ENCODE results near the gene SVIP. TPM values are rescaled to one million over a fixed set of nuclear protein-coding genes. Genes with fewer than 3 reads are reported as not detected.

Gene SVIP
- total RNA-seq, 1 experiment from 2014 or later, result 46.2 TPM

- H3K27me3 ChIP-seq (replicated peaks; ENCODE audit: insufficient read depth, low read depth, low read length, poor library complexity), result no peaks in the 10 kb centered on the region
- H3K4me3 ChIP-seq (ENCODE audit: low read depth, low read length, poor library complexity, severe bottlenecking), result no peak overlapping the region
- CTCF ChIA-PET, result no interaction called here
- H3K27ac ChIP-seq (ENCODE audit: low read depth, low read length, poor library complexity, severe bottlenecking), result no peak overlapping the region
- POLR2A ChIA-PET (ENCODE audit: low non-redundant PET), result no interaction called here
- TF ChIP-seq EZH2 (IDR thresholded peaks at IDR 0.05; ENCODE audit: borderline replicate concordance, low read depth, low read length, poor library complexity, severe bottlenecking), result no peak
- TF ChIP-seq, protein P1, sequence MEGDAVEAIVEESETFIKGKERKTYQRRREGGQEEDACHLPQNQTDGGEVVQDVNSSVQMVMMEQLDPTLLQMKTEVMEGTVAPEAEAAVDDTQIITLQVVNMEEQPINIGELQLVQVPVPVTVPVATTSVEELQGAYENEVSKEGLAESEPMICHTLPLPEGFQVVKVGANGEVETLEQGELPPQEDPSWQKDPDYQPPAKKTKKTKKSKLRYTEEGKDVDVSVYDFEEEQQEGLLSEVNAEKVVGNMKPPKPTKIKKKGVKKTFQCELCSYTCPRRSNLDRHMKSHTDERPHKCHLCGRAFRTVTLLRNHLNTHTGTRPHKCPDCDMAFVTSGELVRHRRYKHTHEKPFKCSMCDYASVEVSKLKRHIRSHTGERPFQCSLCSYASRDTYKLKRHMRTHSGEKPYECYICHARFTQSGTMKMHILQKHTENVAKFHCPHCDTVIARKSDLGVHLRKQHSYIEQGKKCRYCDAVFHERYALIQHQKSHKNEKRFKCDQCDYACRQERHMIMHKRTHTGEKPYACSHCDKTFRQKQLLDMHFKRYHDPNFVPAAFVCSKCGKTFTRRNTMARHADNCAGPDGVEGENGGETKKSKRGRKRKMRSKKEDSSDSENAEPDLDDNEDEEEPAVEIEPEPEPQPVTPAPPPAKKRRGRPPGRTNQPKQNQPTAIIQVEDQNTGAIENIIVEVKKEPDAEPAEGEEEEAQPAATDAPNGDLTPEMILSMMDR (conservative IDR thresholded peaks at IDR 0.05; ENCODE audit: low read depth, low read length), result no peak
- no peak for DNase-seq (ENCODE audit: low spot score)
- no peaks in the 10 kb centered on the region for H3K9me3 ChIP-seq (ENCODE audit: low read depth, low read length, poor library complexity, severe bottlenecking)
- intact Hi-C loops (cut with micrococcal nuclease; ENCODE audit: unreplicated experiment), result no loop called here
- no peaks in the 10 kb centered on the region for H3K4me1 ChIP-seq (ENCODE audit: insufficient read depth, low read length, poor library complexity, severe bottlenecking)
- BruUV-seq (replicated peaks), result no TSS peak
- no peaks in the 10 kb centered on the region for H3K36me3 ChIP-seq (ENCODE audit: insufficient read depth, low read length, poor library complexity, severe bottlenecking)
Measured at GRCh38 chr11:22800482-22800881, 29.1 kb downstream of the SVIP start.

DNA sequence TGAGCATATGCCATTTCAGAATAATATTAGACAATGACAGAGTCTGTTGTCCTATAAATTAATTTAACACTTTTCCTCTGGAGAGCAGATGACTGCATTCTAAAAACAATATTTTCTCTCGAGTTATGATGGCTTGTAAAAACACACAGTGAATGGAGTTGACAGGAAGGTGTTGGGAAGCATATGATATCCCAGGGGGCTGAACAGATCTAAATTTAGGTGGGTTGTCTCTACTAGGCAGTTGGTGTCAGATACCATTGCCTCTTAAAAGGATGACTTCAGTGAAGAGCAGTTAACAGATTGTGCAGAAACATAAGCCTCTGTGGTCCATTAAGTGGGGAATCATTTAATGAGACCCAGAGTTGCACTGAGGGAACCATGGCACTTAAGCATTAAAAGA lies 30.7 kb downstream of the SVIP start:
- no peaks in the 10 kb centered on the region for H3K9me3 ChIP-seq (ENCODE audit: low read depth, low read length, poor library complexity, severe bottlenecking)
- no peak overlapping the region for H3K27ac ChIP-seq (ENCODE audit: low read depth, low read length, poor library complexity, severe bottlenecking)
- no peak for TF ChIP-seq EZH2 (IDR thresholded peaks at IDR 0.05; ENCODE audit: borderline replicate concordance, low read depth, low read length, poor library complexity, severe bottlenecking)
- TF ChIP-seq, protein P1 (conservative IDR thresholded peaks at IDR 0.05; ENCODE audit: low read depth, low read length), result no peak
- POLR2A ChIA-PET (ENCODE audit: low non-redundant PET), result no interaction called here
- H3K27me3 ChIP-seq (replicated peaks; ENCODE audit: insufficient read depth, low read depth, low read length, poor library complexity), result no peaks in the 10 kb centered on the region
- intact Hi-C loops (cut with micrococcal nuclease; ENCODE audit: unreplicated experiment), result no loop called here
- H3K4me1 ChIP-seq (ENCODE audit: insufficient read depth, low read length, poor library complexity, severe bottlenecking), result no peaks in the 10 kb centered on the region
- no TSS peak for BruUV-seq (replicated peaks)
- CTCF ChIA-PET, result interaction anchor here (1.6 kb wide), 1 partner anchor 11 kb away, joined by 3 read pairs; no protein-coding TSS in a partner anchor
- H3K36me3 ChIP-seq (ENCODE audit: insufficient read depth, low read length, poor library complexity, severe bottlenecking), result no peaks in the 10 kb centered on the region
- H3K4me3 ChIP-seq (ENCODE audit: low read depth, low read length, poor library complexity, severe bottlenecking), result no peak overlapping the region
- DNase-seq (ENCODE audit: low spot score), result no peak

GRCh38 chr11:22797047-22797446 lies 32.6 kb downstream of the SVIP start:
- no peaks in the 10 kb centered on the region for H3K9me3 ChIP-seq (ENCODE audit: low read depth, low read length, poor library complexity, severe bottlenecking)
- ChIA-PET POLR2A (ENCODE audit: low non-redundant PET) (no interaction called here), CTCF (no interaction called here)
- no peak for DNase-seq (ENCODE audit: low spot score)
- H3K27ac ChIP-seq (ENCODE audit: low read depth, low read length, poor library complexity, severe bottlenecking), result no peak overlapping the region
- intact Hi-C loops (cut with micrococcal nuclease; ENCODE audit: unreplicated experiment), result no loop called here
- no peaks in the 10 kb centered on the region for H3K36me3 ChIP-seq (ENCODE audit: insufficient read depth, low read length, poor library complexity, severe bottlenecking)
- H3K4me1 ChIP-seq (ENCODE audit: insufficient read depth, low read length, poor library complexity, severe bottlenecking), result peaks cover 5% of the 10 kb centered on the region
- no peak overlapping the region for H3K4me3 ChIP-seq (ENCODE audit: low read depth, low read length, poor library complexity, severe bottlenecking)
- no peaks in the 10 kb centered on the region for H3K27me3 ChIP-seq (replicated peaks; ENCODE audit: insufficient read depth, low read depth, low read length, poor library complexity)
- BruUV-seq (replicated peaks), result no TSS peak
- TF ChIP-seq, protein P1 (conservative IDR thresholded peaks at IDR 0.05; ENCODE audit: low read depth, low read length), result no peak
- no peak for TF ChIP-seq EZH2 (IDR thresholded peaks at IDR 0.05; ENCODE audit: borderline replicate concordance, low read depth, low read length, poor library complexity, severe bottlenecking)

Data from A673 (cell line).